GM21825 (cell line): ENCODE data around the gene PTGR1.
"Not testable (repeated sequence)": the region's sequence is repeated elsewhere in the genome, so short reads cannot be mapped to it uniquely, and the experiment has no call there.

ENCODE experiments used
- ATAC-seq: cut with Tn5 transposase; IDR thresholded peaks from one replicate; pipeline ENCODE4 v1.9.1; 2021; ENCODE audit warnings: mild to moderate bottlenecking, moderate library complexity; ENCODE audit not compliant: unreplicated experiment

Gene PTGR1

DNA sequence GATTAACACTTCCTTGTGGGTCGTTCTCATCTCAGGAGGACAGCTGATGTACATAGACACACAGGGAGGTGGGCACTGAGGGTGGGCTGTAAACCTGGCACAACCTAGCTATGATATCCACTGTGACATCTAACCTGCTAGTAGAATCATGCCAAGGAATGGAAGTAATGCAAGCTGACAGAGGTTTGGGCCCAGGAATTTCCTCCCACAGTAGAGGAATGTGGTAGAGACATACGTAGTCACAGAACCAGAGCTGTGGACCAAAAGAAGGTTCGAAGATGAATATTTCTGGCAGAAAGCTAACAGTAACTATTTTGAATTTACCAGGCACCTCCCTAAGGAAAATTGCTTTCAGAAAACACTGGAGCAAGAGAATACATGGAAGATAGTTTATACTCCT lies 16.5 kb upstream of the PTGR1 start:
- ATAC-seq, result no peak

- ATAC-seq, result no peak
These were observed 14.1 kb upstream of the PTGR1 start for GRCh38 chr9:111613436-111614040.

- ATAC-seq, result no peak
These were observed 11.4 kb upstream of the PTGR1 start for GRCh38 chr9:111610845-111611244.

DNA sequence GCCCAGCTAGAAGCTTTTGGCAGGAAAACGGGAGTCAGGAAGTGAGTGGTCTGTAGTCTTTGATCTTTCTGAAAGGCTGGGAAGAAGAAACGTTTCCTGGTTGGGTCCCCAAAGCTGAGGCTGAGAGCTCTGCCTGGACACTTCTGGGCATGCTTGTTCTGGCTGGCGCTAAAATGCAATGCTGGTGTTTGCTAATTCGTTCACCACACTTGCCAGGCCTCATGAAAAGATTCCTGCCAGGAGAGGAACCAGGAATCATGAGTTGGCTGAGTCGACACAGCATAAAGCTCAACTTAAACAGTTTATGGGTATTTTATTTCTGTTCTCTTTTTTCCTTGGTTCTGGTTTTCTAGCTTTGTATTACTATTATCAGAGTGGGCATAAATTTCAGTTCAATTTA lies 10.7 kb upstream of the PTGR1 start:
- ATAC-seq, result no peak

- ATAC-seq, result no peak
These were observed 5.7 kb upstream of the PTGR1 start for GRCh38 chr9:111605041-111605559.

DNA sequence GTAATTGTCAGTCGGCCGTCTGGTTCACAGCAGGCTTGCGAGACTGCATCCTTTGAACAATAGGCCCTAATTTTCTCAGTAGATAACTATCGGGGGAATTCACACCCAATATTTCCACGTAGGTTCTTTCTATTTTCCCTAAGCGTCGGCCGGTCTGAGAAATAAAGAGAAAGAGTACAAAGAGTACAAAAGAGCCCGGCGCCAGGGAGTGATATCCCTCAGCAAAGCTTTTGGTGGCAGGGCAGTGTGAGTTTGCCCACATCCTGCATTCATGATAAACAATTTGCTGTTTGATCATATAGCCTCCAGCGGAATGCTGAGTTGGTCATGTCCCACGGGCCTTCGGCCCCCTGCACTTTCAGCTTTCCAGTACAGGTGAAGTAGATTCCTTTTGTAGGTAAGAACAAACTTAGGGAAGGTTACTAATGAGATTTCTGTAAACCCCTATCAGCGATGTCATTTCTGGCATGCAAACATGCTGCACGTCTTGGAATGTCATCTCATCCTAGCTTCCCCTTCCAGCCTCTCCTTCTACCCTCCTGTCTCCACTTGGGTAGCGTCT lies 4.7 kb upstream of the PTGR1 start:
- no peak for ATAC-seq

- no peak for ATAC-seq
These were observed 3.6 kb upstream of the PTGR1 start for GRCh38 chr9:111603041-111603440.

DNA sequence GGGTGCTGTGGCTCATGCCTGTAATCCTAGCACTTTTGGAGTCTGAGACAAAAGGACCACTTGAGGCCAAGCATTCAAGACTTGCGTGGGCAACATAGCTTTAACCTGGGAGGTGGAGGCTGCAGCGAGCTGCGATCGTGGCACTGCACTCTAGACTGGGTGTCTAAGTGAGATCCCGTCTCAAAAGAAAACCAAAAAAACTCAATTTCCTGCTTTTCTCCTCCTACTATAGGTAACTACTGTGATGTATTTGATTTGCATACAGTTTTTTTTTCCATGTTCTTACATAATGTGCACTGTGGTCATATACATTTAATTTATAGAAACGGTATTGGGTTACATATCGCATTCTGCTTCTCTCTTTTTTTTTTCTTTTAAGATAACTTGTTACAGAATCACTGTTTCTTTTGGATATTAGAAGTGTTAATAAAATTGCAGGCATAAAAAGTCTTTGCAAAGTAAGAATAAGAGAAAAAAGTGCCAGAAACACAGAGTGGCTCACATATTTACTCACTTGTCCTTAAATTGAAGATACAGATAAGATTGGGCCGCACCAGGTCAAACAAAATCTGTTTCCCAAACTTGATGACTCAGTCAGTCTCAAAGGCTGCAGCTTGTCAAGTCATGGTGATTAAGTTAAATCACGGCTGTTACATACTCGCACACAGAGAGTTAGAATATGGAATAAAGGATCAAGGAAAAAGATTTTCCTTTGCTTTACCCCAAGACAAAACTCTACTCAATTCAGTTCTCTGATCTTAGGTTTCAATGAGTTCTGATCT lies 2.0 kb upstream of the PTGR1 start:
- ATAC-seq, result no peak

- ATAC-seq, result no peak
These were observed 502 bp upstream of the PTGR1 start for GRCh38 chr9:111599955-111600343.

DNA sequence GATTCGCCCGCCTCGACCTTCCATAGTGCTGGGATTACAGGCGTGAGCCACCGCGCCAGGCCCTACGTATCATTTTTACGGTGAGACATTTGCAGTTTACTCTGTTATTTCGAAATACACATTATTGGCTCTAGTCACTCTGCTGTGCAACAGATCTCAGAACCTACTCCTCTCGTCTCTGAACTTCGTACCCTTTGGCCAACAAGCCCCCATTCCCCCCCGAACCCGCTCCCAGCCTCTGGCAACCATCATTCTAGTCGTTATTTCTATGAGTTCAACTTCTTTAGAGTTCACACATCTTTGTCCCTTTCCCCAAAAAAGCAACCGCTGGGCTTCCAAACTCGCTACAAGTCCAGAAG lies 735 bp downstream of the PTGR1 start:
- peak; percentile 10 for ATAC-seq

DNA sequence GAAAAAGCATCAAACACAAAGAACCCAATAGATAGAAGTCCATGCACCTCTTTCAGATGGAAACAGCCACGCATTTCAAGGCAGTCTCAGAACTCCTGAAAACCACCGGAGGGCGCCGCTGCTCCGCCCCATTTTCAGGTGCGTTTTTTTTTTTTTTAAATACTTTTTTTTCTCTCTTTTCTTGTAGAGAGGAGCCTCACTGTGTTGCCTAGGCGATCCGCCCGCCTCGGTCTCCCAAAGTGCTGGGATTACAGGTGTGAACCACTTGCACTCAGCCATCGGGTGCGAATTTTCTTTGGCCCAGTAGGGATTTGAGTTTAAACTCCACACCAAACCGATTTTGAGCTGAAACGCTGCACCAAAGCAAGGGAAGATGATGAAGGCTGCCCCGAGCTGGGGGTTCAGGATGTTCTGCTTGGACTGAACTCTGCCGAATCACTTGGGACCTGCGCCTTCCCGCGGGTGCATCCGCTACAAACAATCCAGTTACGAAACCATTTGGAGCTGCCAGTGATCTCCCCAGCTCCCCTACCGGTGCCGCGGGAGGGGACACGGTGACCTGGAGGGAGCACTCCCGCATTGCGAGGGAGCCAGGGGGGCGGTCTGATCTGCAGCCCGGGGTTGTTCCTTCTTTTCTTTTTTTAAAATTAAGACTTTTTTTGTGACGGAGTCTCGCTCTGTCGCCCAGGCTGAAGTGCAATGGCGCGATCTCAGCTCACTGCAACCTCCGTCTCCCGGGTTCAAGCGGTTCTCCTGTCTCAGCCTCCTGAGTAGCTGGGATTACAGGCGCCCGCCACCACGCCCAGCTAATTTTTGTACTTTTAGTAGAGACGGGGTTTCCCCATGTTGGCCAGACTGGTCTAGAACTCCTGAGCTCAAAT lies 1.4 kb downstream of the PTGR1 start:
- ATAC-seq, result peak; percentile 44

DNA sequence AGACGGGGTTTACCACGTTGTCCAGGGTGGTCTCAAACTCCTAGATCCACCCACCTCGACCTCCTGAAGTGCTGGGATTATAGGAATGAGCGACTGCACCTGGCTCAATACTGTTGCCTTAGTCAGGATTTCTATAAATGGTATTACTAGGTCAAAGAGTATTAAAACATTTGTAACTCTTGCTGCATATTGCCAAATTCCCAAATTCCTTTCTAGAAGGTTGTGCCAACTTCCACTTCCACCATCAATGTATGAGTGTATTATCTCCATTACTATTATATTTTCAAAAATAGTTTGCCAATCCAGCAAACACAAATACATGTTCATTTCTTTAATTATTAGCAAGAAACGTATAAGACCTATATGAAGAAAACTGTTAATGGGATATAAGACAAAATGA lies 10.6 kb downstream of the PTGR1 start:
- ATAC-seq, result no peak

GRCh38 chr9:111586378-111586777 lies 13.1 kb downstream of the PTGR1 start:
- no peak for ATAC-seq

- ATAC-seq, result no peak
These were observed 16.6 kb downstream of the PTGR1 start for GRCh38 chr9:111582888-111583287.

GRCh38 chr9:111572950-111573604 lies 26.4 kb downstream of the PTGR1 start:
- no peak for ATAC-seq

- not testable (repeated sequence) for ATAC-seq
These were observed 31.3 kb downstream of the PTGR1 start for GRCh38 chr9:111568127-111568526.

DNA sequence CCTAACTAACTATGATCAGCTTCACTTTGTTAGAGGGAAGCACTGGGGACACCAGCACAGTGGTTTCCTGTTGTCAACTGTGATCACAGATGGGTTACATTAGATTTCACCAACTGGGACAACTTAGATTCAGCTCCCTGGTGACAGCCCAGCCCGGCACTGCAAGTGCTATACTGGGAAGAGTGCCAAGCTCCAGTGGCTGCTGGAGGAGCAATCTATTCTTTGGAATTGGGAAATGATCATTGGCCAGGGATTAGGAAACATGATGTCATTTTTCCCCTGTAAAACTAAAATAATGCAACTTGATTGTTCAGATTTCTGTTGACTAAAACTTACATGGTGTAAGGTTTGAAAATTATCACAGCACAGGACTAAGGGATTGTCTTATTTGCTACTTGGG lies 33.2 kb downstream of the PTGR1 start:
- ATAC-seq, result no peak

- no peak for ATAC-seq
These were observed 38.2 kb downstream of the PTGR1 start for GRCh38 chr9:111561165-111561719.

- no peak for ATAC-seq
These were observed 40.3 kb downstream of the PTGR1 start for GRCh38 chr9:111559000-111559610.

DNA sequence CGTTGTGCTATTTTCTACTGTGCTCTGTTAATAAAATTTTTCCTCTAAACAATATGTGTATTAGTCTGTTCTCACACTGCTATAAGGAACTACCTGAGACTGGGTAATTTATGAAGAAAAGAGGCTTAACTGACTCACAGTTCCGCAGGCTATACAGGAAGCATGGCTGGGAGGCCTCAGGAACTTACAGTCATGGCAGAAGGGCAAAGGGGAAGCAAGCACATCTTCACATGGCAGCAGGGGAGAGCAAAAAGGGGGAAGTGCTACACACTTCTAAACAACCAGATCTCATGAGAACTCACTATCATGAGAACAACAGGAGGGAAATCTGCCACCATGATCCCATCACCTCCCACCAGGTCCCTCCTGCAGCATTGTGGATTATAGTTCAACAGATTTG lies 44.0 kb downstream of the PTGR1 start:
- not testable (repeated sequence) for ATAC-seq
